ENCODE data around the gene AKR1C4. TPM values are rescaled to one million over a fixed set of nuclear protein-coding genes. Genes with fewer than 3 reads are reported as not detected.

AKR1C4 gene
- total and polyA plus RNA-seq, 2 donors (not counting 1 experiment from before 2014, with no cell fraction given), result not detected

DNA sequence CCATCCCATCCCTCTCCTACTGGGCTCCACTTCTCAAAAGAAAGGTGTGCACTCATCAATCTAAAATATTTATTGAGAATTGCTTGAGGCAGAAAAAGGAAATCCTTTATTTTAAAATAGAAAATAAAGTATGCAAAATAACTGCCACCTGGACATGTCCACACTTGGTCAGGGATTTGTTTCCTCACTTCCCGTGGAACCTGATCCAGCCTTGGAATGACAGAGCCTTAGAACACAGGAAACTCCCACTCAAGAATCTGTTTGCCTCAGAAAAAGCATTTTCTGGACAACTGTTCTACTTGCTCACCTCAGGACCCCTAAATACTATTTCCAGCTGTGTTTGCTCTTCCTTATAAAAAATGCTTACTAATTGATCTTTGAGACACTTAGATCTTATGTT, 40.7 kb upstream of the AKR1C4 start:
- H3K9me3 ChIP-seq (ENCODE audit: control insufficient read depth, insufficient read depth, low read depth, low read length), result no peaks in the 10 kb centered on the region
- H3K27me3 ChIP-seq (ENCODE audit: control insufficient read depth, insufficient read depth, low read length), result no peaks in the 10 kb centered on the region
- no peak overlapping the region for H3K27ac ChIP-seq (ENCODE audit: insufficient read depth, low read length)
- TF ChIP-seq EZH2 (IDR thresholded peaks at IDR 0.05; ENCODE audit: low read length, missing control alignments) (no peak), CTCF (conservative IDR thresholded peaks at IDR 0.05 in 1 of 2, IDR thresholded peaks at IDR 0.05 in 1 of 2; ENCODE audit: low read depth in 1 of 2, low read length in 2 of 2) (no peak)
- no peaks in the 10 kb centered on the region for H4K20me1 ChIP-seq (ENCODE audit: control insufficient read depth, extremely low read depth, insufficient read depth, low read length)
- no peaks in the 10 kb centered on the region for H3K36me3 ChIP-seq (ENCODE audit: control insufficient read depth, insufficient read depth, low read length)
- no peak overlapping the region for H3K4me2 ChIP-seq (ENCODE audit: extremely low read depth, insufficient read depth, low read length)
- H3K79me2 ChIP-seq (ENCODE audit: control insufficient read depth, insufficient read depth, low read length), result no peaks in the 10 kb centered on the region
- no peak for DNase-seq (ENCODE audit: low read depth in 2 of 2)
- H3K9ac ChIP-seq (ENCODE audit: insufficient read depth, low read length), result no peak overlapping the region
- no peak overlapping the region for H3K4me3 ChIP-seq (replicated peaks in 1 of 4; ENCODE audit: control extremely low read depth in 1 of 4, insufficient read depth in 1 of 4, low read depth in 3 of 4, low read length in 4 of 4)
- H2AFZ ChIP-seq (ENCODE audit: low read length), result no peak overlapping the region
- no peaks in the 10 kb centered on the region for H3K4me1 ChIP-seq (ENCODE audit: control insufficient read depth, extremely low read depth, insufficient read depth, low read length)

DNA sequence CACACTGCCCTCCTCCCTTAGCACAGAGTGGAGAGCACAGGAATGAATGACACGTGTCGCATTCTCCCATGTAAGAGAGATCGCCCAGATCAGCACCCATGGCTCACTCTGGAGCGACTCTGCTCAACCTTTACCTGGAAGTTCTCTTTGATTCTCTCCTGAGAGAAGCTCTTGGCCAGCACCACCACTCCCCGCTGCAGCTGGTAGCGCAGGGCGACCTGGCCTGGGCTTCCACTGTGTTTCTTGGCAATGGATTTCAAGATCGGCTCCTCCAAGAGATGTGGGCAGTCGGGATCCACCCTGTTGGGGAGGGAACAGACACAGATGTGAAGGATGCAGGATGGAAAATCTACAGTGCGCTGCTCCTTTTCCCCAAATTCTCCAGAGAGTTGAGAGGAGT, 39.1 kb upstream of the AKR1C4 start:
- Histone ChIP-seq H3K27ac (ENCODE audit: insufficient read depth, low read length) (no peak overlapping the region), H2AFZ (ENCODE audit: low read length) (no peak overlapping the region), H3K9me3 (ENCODE audit: control insufficient read depth, insufficient read depth, low read depth, low read length) (no peaks in the 10 kb centered on the region), H3K4me1 (ENCODE audit: control insufficient read depth, extremely low read depth, insufficient read depth, low read length) (no peaks in the 10 kb centered on the region), H4K20me1 (ENCODE audit: control insufficient read depth, extremely low read depth, insufficient read depth, low read length) (no peaks in the 10 kb centered on the region), H3K36me3 (ENCODE audit: control insufficient read depth, insufficient read depth, low read length) (no peaks in the 10 kb centered on the region), H3K4me3 (replicated peaks in 1 of 4; ENCODE audit: control extremely low read depth in 1 of 4, insufficient read depth in 1 of 4, low read depth in 3 of 4, low read length in 4 of 4) (no peak overlapping the region), H3K9ac (ENCODE audit: insufficient read depth, low read length) (no peak overlapping the region), H3K27me3 (ENCODE audit: control insufficient read depth, insufficient read depth, low read length) (no peaks in the 10 kb centered on the region), H3K4me2 (ENCODE audit: extremely low read depth, insufficient read depth, low read length) (no peak overlapping the region), H3K79me2 (ENCODE audit: control insufficient read depth, insufficient read depth, low read length) (no peaks in the 10 kb centered on the region)
- TF ChIP-seq EZH2 (IDR thresholded peaks at IDR 0.05; ENCODE audit: low read length, missing control alignments), result no peak
- TF ChIP-seq CTCF (conservative IDR thresholded peaks at IDR 0.05 in 1 of 2, IDR thresholded peaks at IDR 0.05 in 1 of 2; ENCODE audit: low read depth in 1 of 2, low read length in 2 of 2), result no peak
- DNase-seq (ENCODE audit: low read depth in 2 of 2), result no peak

DNA sequence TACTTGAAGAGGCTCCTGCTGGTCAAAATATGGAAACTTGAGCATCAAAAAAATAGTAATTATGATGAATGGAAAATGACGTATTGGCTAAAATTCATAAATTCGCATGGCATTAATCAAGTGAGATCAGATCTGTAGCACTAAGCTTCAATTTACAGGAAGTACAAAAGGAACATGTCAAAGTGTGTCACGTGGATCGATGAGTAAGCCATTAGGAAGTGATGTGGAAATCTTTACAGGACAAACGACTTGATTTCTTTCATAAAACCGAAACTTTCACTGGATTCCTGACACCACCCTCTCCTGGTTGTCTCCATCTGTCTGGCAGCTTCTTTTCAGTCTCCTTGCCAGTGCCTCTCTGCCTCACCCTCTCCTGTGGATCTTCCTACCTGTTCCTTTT, 37.5 kb upstream of the AKR1C4 start:
- Histone ChIP-seq H3K27ac (ENCODE audit: insufficient read depth, low read length) (no peak overlapping the region), H3K36me3 (ENCODE audit: control insufficient read depth, insufficient read depth, low read length) (no peaks in the 10 kb centered on the region), H3K4me2 (ENCODE audit: extremely low read depth, insufficient read depth, low read length) (no peak overlapping the region), H3K4me1 (ENCODE audit: control insufficient read depth, extremely low read depth, insufficient read depth, low read length) (no peaks in the 10 kb centered on the region), H3K27me3 (ENCODE audit: control insufficient read depth, insufficient read depth, low read length) (no peaks in the 10 kb centered on the region), H4K20me1 (ENCODE audit: control insufficient read depth, extremely low read depth, insufficient read depth, low read length) (no peaks in the 10 kb centered on the region), H2AFZ (ENCODE audit: low read length) (no peak overlapping the region), H3K9ac (ENCODE audit: insufficient read depth, low read length) (no peak overlapping the region), H3K9me3 (ENCODE audit: control insufficient read depth, insufficient read depth, low read depth, low read length) (no peaks in the 10 kb centered on the region), H3K4me3 (replicated peaks in 1 of 4; ENCODE audit: control extremely low read depth in 1 of 4, insufficient read depth in 1 of 4, low read depth in 3 of 4, low read length in 4 of 4) (no peak overlapping the region), H3K79me2 (ENCODE audit: control insufficient read depth, insufficient read depth, low read length) (no peaks in the 10 kb centered on the region)
- TF ChIP-seq CTCF (conservative IDR thresholded peaks at IDR 0.05 in 1 of 2, IDR thresholded peaks at IDR 0.05 in 1 of 2; ENCODE audit: low read depth in 1 of 2, low read length in 2 of 2) (no peak), EZH2 (IDR thresholded peaks at IDR 0.05; ENCODE audit: low read length, missing control alignments) (no peak)
- no peak for DNase-seq (ENCODE audit: low read depth in 2 of 2)
